DMS 273 (cell line): ENCODE measurements around the gene H6PD.

ENCODE experiments used
- DNase-seq: peaks from one replicate; lab custom pipeline; 2025; ENCODE audit not compliant: unreplicated experiment; lab: John Stamatoyannopoulos, UW

H6PD gene

DNA sequence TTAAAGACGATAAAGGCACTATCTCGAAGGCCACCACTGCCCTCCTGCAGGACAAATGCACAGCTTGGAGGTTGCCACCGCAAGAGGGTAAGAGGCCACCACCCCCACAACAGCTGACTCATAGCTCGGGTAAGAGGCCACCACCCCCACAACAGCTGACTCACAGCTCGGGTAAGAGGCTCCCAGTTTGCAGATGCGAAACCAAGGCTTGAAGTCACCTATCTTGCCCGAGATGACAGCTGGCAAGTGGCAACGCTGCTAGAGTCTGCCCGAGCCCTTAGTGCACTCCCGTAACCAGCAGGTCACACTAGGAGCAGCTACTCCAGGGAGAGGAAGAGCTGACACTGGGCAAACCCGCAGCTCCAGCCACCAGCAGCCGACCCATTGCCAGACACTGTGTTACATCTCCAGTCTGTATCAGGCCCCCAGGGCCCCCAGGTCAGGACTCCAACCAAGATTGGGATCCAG, 41.0 kb downstream of the H6PD start:
- peak; percentile 83 for DNase-seq

- DNase-seq, result no peak
These were observed 43.5 kb downstream of the H6PD start for GRCh38 chr1:9278116-9278515.

GRCh38 chr1:9278585-9279153, 44.1 kb downstream of the H6PD start:
- no peak for DNase-seq

GRCh38 chr1:9279172-9279840, 44.7 kb downstream of the H6PD start:
- DNase-seq, result no peak

GRCh38 chr1:9280015-9280860, 45.7 kb downstream of the H6PD start:
- DNase-seq, result peak; percentile 50

GRCh38 chr1:9281071-9281827, 46.7 kb downstream of the H6PD start:
- DNase-seq, result no peak

DNA sequence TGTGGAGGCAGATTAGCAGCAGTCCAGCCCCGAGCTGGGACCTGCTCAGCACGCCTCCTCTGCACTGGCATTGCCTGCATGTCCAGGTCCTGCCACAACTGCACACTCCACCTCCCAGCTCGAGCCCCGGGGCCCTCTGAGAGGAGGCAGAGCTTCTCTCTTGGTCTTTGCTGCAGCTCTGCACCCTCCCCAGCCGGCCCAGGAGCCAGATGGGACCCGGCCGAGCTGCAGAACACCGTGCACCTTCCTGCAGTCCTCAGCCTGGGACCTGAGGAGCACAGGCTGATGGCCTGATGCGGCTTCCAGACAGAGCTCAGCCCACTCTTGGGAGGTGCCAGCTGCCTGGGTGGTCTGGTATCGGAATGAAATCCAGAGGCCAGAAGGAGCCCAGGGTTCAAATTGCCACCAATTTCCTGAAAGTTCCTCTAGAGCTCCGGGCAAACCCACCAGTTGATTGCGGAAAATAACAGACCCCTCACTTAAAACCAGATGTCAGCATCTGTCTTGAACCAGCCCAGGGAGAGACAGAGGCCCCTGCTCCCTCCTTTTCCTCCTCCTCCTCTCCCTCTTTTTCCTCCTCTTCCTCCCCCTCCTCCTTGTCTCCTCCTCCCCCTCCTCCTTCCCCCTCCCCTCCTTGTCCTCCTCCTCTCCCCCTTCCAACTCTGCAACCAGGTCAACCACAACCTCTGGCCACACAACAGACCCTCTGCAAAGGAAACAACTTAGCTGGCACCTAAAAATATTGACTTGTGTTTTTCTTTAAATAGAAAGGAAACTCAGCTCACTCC, 47.5 kb downstream of the H6PD start:
- DNase-seq, result peak; percentile 38

DNA sequence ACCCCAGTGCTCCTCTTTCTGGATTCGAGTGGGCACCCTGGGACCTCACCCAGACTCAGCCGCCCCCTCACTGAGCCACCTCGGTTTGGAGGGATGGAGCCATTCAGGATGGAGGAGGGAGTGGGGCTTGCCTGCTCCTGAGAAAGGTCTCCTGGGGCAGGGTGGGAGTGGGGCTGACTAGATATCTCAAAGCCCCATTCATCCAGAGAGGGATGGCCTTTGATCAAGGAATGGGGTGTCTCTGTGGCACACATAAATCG, 48.1 kb downstream of the H6PD start:
- DNase-seq, result no peak

DNA sequence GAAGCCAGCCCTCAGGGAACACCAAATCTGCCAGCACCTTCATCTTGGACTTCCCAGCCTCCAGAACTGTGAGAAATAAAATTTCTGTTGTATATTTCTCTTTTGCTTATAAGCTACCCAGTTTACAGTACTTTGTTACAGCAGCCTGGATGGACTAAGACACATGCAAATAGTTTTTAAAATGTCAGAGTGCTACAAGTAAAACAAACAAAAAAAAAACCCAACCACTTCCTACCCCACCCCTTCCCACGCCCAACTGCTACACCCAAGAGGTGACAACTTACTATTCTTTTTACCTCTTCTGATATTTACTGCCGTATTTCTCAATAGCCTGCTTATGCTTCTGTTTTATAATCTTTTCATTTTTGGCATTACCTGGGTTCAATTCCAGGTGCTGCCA, 49.5 kb downstream of the H6PD start:
- no peak for DNase-seq

GRCh38 chr1:9286556-9286955, 52.0 kb downstream of the H6PD start:
- no peak for DNase-seq

- peak; percentile 93 for DNase-seq
These were observed 54.5 kb downstream of the H6PD start for GRCh38 chr1:9289090-9289534.

DNA sequence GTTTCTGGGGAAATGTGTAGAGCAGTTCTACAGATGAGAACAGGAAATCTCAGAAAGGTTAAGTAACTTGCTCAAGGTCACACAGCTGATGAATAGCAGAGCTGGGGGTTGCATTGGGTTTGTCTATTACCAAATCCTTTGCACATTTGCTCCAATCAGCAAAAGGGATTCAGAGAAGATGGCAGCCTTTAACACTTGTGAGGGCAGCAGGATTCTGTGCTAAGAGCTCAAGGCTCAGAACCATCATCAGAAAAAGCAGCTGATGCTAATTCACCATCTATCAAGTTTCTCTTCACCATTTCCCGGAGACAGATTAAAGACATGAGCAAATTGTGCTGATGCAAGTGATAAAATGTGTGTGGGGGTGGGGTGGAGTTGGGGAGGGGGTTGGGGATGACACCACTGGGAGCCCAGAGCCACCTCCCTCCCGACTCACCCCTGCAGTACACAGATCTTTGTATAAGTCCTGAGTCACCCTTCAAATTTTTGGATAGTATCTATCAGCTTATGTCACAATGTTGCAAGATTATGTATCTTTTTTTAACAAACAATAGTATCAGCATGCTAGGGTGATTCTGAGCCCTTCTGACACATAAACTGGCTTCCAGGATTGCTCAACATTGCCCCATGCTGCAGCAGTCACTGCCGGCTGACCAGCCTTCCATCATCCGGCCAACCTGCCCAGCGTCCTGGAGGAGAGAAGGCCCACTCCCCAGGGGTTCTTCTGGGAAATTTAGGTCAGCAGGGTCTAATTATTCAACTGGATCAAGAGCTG, 55.3 kb downstream of the H6PD start:
- peak; percentile 46 for DNase-seq

GRCh38 chr1:9291914-9292360, 57.4 kb downstream of the H6PD start:
- DNase-seq, result peak; percentile 67

DNA sequence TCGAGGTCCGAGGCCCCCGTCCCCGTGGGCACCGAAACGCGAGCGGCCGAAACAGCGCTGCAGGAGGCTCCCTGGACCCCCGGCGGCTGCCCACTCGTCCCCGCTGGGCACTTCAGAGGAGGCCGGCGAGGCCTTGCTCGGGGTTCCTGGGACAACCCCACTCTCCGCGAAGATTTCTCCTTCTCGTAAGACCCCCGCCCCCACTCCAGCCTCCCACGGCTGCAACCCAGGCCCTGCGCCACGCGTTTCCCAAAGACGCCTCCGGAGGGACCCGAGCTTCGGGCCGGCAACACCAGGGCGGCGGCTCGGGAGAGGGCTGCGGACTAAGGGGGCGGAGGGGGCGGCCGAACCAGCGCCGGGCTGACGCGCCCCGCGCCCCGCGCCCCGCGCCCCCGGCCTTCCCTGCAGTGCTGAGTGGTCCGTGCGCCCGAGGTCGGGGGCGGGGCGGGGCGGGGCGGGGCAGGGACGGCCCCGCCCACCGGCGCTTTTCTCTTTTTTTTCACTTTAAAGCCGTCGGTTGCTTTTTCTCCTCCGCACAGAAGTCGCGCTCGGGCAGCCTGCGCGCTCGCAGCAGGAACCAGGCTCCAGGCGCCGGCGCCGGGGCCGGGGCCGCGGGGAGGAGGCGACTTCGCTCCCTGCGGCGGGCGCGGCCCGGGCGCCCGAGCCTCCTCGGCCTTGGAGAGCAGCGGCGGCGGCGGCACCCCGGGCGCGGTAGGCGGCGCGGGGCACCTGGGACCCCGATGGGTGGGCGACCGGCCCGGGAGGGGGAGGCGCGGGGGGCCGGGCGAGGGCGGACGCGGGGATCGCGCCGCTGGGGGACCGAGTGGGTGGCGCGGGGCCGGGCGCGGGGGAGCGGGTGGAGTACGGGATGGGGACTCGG, 58.0 kb downstream of the H6PD start, which contains the start of gene SPSB1:
TSS of gene SPSB1 (plus strand) at position 534 of the 880 bp plus-strand sequence. CDS start 62,998 bp downstream, outside the sequence.
- DNase-seq, result peak; percentile 86

DNA sequence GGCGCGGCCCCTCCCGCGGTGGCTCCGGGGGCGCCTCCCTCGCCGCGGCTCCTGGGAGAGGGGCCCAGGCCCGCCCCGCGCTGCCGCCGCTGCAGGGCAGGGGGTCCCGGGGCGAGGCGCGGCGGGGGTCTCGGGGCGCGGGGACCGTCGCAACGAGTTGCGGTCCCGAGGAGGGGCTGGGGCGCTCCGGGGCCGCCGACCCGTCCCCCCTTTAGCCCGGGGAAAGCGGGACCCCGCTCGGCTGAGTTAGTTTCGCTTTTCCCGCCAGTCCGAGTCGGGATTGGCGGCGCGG, 58.6 kb downstream of the H6PD start:
- DNase-seq, result no peak

GRCh38 chr1:9293533-9294404, 59.2 kb downstream of the H6PD start:
- peak; percentile 55 for DNase-seq

GRCh38 chr1:9294405-9294773, 59.8 kb downstream of the H6PD start:
- DNase-seq, result peak; percentile 47
